ENCODE measurements around the gene TFB1M.

- TF ChIP-seq CTCF (IDR thresholded peaks at IDR 0.05): no peak
- no peak for TF ChIP-seq EP300 (IDR thresholded peaks at IDR 0.05)
- TF ChIP-seq POLR2AphosphoS5 (IDR thresholded peaks at IDR 0.05): no peak
- no peak for TF ChIP-seq POLR2A (IDR thresholded peaks at IDR 0.05)
Measured at GRCh38 chr6:155287762-155288161, 26.5 kb downstream of the TFB1M start.

Measured in suprapubic skin (tissue), 4 donors.